NAMALWA (cell line): Measurements from ENCODE around the gene INPP4B.
A peak's percentile ranks its signal among the peaks of the same experiment; 100 is the strongest.

Experiments
- DNase-seq: peaks from one replicate; pipeline ENCODE4 v3.0.0-alpha.2; 2015; ENCODE audit warnings: low spot score

The INPP4B gene

DNA sequence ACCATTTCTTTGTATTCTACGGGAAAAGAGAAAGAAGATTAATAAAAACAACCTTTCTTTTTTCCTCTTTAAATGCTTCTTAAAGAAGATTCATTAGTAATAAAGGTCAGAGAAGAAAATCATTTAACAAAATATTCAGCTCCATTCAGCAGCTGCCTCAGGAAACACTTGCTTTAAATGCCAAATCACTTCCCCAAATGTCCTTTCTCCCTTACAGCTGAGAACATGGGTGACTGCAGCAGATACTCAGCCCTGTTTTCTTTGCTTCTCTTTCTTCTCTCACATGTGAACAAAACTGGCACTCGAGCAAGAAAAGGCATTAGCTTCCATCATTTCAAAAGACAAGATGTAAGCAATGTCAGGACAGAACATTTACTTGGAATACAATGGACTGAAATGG, 120.2 kb downstream of the INPP4B start:
- DNase-seq = no peak

DNA sequence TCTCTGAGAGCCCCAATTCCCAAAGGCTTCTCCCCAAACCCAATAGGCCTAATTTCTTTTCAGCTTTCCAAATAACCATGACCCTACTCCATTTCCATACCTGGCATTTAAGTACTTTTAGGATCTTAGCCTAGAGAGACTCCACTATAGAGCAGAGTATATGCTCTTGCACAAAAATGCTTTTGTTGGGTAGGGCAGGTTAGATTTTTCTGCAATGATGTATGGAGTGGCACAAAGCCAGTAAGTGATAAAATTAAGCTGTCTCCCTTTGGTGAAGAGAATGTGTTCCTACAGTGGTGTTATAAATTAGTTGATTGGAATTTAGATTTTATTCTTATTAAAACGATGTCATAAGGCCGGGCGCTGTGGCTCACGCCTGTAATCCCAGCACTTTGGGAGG, 124.9 kb downstream of the INPP4B start:
- no peak for DNase-seq

DNA sequence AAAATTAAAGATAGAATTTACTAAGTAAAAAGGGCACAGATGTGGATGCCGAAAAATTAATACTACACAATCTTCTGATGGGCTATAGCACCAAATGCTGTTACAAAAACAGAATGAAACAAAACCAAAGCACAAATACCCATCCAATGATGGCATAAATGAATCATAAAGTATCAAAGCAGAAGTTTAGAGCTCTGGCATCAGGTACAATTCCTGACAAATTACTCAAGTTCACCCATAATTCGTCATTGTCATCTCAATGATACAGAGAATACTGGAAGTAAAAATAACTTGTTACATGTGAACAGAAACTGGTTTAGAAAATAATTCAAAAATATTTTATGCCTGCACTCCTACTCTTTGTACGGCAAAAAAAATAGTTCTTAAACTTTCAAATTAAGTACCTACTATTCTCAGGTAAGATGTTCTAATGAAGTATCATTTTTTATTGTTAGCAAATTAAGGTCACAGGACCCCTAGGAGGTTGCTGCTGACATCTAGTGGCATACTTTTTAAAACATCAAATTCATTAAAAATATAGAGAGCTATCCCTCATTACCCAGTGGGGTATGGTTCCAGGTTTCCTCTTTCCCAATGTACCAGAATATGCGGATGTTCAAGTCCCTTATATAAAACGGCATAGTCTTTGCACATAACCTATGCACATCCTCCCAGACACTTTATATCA, 126.1 kb downstream of the INPP4B start:
- peak; percentile 38 for DNase-seq

DNA sequence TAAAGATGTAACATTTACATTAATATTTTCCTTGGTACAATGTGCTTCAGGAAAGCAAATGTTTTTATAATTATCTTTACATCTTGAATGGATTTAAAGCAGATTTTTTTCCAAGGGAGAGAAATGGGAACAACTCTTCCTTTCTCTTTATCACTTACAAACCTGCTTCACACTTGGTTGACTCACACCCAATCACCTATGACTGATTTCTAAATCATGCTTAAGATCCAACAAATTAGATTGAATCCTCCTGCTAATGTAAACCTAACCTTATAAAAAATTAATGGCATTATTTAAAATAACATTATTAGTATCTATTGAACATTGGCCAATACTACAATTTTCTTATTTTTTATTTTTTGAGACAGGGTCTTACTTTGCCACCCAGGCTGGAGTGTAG, 127.1 kb downstream of the INPP4B start:
- no peak for DNase-seq

DNA sequence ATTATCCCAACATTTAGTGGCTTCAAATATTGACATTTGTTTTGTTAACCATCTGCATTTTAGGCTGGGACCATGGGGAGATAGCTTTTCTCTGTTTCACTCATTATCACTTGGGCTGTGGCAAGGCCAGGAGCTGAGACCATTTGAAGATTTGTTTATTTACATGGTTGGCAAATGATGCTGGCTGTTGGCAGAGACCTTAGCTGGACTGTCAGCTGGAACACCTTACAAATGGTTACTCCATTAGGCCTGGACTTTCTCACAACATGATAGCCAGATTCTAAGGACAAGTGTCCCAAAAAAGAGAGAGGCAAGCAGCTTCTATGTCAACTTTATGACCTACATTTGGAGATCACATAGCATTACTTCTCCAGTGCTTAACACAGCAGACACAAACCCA, 130.4 kb downstream of the INPP4B start:
- DNase-seq = no peak

DNA sequence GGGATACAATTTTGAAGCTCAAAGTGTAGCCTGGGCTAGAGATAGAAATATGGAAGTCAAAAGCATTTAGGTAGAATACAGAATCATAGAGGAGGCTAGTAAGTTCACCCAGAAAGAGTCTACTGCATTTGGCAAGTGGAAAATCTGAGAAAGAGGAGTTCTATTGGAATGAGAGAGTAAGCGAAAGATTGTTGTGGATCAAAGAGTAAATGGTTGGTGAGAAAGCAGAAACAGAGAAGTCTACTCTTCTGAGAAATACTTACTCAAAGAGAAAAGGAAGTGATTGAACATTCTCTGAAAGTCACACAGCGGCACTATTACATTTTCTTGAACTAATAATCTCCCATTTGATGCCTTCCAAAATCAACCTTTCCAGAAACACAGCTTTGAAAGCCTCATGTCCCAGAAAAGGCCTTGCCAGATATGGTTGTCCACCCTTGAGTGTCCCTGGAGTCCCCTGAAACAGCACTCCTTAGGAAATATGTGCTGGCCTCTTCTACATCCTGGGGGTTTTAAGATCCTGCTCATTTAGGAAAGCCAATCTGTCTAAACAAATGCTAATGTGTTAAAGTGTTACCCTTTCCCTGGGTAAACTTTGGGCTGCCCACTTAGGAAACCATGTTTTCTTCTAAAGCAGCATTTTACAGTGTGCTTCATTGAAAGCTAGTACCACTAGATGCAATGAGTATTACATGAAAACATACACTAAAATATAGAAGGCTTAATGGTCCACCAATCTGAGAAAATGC, 132.6 kb downstream of the INPP4B start:
- DNase-seq = no peak

DNA sequence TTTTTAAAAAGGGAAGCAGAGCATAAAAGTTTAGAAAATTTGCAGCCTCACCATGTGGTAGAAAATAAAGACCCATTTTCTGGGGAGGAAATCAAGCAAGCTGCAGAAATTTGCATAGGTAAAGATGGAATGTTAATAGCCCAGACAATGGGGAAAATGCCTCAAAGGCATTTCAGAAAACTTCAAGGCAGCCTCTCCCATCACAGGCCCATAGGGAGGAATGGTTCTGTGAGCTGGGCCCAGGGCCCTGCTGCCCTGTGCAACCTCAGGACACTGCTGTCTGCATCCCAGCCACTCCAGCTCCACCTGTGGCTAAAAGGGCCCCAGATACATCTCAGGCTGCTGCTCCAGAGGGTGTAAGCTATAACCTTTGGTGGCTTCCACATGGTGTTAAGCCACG, 137.9 kb downstream of the INPP4B start:
- no peak for DNase-seq

DNA sequence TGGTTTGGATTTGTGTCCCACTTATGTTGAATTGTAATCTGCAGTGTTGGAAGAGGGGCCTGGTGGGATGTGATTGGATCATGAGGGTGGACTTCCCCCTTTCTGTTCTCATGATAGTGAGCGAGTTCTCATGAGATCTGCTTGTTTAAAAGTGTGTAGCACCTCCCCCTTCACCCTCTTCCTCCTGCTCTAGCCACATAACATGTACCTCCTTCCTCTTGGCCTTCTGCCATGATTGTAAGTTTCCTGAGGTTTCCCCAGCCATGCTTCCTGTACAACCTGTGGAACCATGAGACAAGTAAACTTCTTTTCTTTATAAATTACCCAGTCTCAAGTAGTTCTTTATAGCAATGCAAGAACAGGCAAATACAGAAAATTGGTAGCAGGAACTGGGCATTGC, 138.7 kb downstream of the INPP4B start:
- DNase-seq = no peak

DNA sequence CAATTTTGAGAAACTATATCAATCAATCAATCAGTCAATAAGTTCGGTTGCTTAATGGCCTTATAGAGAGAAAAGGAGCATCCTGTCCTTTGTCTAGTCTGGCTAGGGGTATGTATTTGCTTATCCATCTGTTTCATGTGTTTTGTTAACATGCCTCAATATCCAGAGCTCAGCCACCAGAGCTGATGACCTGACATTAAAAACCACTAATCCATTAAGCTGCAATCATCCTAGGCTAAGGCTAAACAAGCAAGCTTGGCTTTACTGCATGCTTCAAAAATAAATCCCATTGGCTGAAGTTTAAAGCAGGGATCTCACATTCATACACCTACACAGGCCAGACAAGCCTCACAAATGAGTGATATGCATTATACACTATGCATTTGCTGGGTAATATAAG, 139.7 kb downstream of the INPP4B start:
- no peak for DNase-seq

DNA sequence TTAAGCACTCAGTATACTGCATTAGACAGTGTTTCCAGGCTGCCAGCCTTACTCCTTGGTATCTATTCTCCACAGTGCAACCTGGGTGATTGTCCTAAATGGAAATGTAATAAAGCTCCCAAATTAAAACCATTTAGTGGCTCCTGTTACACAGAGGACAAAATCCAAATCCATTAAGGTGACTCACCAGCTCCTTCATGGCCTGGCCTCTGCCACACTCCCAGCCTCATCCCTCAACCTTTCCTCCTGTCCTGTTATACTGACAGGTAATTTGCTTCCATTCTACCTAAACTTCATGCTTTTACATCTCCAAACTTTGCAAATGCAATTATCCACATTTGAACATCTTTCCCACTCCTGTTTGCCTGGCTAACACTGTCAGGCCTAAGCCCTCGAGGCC, 140.3 kb downstream of the INPP4B start:
- no peak for DNase-seq

DNA sequence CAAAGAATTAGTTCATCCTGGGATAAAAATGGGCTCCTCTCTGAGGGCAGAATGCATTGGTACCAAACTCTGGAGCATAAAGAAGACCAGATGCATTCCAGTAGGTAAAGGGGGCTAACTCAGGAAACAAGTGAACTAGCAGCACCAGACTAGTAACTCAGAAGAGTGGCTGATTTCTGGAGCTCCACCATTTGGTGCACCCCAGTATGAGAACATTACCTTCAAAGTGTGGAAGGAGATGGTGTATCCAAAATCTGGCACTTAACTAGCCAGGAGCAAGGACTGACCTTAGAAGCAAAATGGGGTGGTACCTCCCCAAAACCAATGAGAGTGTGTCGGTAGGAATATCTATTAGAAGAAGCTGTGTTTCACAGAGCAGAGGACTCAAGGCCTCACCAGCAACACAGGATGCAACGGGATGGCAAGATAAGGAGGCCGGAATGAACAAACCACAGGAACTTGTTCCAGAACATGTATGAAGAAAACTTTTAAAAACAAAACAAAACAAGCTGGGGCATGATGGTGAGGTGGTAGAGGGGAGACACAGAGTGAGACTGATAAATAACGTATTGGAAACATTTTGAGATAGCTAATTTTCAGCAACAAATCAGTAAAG, 142.3 kb downstream of the INPP4B start:
- no peak for DNase-seq

DNA sequence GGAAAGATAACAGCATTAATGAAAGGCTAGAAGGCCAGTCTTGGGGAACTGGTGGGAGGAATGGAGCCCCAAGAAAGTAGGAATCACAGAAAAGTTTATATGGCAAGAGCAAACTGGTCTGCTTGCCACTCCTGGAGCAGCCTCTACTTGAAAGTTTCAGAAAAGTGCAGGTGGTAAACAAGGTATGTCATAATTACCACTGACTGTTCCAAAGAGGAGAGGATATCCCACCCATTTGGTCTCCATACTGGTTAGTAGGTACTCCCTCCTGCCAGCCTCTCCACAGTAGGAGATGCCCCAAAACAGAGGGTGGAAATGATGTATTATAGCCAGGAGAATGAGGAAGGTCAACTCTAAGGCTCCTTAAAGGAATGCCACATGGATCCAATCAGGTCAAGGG, 145.1 kb downstream of the INPP4B start:
- no peak for DNase-seq

DNA sequence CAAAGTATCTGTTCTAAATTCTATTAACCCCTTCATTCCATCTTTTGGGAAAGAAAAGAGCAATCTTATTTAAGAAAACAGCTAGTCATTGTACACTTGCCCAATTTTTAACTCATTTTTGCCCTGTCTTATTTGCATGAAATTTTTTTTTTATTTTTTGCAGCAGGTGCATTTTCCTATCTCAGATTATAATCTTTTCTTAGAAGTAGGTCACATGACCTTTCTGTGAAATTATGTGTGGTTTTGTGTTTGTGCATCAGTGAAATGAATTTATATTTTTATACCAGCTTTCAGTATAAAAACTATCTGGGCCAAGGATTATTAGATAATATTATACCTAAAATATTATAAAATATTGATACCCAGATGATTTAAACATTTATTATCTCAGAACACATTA, 145.6 kb downstream of the INPP4B start:
- no peak for DNase-seq

DNA sequence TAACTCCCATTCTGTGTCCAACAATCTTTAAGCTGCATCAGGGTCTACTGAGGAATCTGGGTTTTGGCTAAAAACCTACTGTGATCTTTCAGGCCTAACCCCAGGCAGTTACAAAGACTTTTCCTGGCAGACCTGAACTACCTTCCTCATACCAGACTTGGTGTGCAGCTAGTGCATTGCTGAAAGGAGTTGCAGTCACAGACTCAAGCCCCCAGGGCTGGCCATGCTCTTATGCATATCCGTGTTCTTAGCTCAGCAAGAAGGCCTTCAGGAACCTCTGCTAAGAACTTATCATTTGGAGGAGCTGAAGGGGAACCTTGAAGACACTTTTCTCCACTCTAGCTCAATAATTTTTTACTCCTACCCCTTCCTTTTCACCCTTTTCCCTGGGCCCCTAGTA, 147.5 kb downstream of the INPP4B start:
- no peak for DNase-seq

DNA sequence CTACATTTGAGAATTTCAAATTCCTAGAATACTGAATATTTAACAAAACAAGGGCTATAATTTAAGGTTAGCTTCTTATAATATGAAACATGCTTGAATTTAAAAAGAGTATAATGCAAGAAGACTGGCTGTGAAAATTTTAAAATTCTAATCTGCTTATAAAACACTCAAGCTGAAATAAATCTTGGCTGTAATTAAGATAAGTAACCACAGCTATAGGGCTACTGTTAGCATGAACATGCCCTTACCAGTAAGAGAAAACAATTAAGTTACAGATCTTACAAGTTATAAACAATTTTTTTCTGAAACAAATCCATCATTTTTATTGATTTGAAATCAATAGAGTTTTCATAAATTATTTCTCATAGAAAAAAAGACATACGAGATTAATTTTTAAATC, 148.2 kb downstream of the INPP4B start:
- DNase-seq = no peak

DNA sequence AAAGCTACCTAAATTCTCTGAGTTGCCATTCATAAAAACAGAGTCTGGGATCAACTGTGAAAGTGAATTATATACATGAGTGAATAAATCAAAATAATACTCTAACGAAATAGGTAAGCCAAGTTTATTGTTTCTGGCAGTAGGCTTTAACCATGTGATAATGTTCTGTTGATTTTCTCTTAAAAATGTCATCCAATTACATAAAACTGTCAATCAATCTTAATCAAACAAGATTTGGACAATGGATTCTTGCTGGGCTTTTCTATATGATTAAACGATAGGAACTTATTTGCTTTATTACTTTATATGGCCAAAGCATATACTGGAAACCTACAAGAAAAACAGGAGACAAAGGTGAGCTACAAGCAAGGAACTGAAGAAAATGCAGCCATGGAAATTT, 148.8 kb downstream of the INPP4B start:
- no peak for DNase-seq

DNA sequence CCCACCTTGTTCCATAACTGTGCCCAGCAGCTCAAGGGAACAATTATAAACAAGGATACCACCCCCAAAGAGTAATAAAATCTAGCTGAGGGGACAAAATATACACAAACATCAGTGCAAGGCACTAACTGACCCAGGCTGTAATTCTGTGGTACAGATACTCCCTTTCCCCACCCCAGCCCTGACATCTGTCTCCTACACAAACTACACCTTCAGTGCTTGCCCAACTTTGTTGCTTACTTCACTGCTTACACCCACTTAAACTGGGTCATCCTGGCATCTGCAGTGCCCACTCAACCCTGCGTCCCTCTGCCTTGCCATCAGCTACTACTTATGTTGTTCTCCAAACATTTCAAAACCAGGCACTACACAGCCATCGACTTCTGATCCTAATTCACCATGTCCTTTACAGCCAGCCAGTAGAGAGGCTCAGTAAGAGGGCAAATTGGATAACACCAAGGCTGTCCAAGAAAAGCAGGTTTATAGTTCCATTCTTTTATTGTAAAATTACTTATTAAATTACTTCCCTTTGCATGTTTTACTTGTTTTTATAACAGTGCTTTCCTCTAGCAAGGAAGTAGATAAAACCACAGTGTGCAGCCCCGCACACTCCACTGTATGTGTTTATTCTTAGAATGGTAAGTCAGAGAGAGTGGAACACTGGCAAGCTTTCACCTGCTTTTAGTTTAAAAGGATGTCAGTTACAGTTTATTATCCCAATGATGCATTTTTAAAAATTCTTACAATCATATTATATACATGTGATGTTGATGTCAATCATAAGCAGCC, 149.6 kb downstream of the INPP4B start:
- no peak for DNase-seq

DNA sequence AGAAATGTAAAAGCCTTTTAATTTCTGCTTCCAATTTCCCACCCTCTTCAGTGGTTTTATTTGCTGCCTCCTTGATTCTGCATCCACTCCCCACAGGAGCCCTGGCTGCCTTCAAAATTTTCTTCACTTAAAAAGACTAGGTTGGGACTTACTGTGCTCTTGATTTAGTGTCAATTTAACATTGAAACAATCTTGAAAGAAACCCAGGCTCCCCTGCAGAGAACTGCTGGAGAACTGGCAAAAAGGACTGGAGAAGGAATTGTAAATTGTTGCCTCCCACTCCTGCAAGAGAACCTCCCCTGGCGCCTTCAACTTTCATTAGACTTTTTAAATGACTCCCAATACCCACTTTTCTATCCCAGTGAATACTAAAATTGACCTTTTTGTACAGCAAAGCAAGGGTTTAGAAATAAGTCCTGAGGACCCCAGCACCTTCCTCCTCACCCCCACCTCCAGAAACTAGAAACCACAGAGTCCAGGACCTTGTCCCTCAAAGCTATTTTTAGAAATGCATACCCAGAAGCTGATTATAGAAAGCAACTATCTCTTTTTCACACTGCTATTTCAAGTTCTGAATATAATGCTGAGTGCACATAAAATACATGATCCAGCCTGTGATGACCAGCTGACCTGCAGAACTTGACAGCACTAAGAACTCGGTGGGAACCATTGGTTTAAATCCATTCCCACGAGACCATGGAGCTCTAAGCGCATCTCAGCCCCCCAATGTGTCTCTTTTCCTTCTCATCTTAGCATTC, 155.5 kb downstream of the INPP4B start:
- no peak for DNase-seq

DNA sequence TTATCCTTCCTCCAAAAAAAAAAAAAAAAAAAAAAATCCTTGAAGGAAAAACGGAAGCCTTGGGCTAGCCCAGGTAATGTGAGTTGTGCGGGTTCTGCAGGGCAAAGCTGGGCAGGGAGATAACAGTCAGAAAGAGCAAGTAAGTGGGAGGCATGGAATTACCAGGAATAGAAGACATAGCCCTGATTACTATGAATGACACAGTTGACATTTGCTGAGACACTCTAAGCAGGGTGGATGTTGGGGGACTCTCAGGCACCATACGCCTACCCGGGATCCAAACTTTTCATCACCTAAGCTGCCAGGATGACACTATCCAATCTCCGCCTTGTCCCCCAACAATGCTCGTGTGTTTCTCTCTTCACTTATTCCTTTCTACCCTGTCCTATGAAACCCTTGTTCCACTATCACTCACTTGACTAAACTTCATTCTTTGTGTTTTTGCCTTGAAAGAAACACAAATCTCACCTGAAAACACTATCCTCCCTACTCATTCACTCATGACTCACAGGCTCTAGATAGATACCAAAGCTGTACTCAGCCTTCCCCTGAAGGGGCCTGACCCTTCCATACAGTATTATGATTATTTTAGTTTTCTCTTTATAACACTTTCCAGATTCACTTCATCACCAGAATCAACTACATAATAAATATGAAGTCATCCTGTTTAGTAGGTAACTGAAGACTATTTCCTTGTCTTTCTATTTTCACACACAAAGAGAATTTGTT, 158.4 kb downstream of the INPP4B start:
- no peak for DNase-seq

DNA sequence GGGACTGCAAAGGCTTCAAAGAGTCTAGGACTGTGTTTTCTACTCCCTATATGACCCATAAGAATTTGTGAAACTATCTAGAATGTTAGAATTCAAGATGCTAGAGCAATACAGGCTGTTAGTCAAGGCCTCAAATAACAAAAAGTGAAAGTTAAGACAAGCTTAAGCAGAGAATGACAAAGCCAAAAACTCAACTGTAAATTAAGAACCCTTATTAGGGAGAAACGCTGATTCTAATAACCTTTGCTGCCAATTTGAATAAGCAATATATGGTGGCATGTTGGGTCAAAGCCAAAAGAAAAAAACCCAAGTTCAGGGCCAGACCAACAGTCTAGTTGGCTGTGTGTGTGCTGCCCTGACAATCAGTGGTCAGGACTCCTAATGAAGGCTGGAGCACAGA, 160.0 kb downstream of the INPP4B start:
- DNase-seq = no peak

DNA sequence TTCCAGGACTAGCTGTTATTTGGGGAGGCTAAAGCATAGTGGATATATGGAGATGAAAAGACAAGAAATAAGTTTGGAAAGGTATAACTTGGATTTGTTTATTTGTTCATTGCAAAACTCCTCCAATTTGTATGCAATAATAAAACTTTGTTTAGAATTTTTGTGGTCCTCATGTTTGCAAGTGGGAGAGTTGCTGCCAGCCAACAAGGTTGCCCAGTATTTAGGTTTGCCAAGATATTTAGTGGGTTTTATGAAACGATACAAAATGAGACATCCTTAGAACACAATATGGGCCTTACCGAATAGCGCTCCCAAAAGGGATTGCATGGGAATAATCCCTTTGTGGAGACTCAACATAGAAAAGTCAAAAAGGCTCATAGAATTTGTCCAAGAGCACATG, 162.1 kb downstream of the INPP4B start:
- no peak for DNase-seq
